ENCODE measurements around the gene NVL. TPM values are rescaled to one million over a fixed set of nuclear protein-coding genes. Genes with fewer than 3 reads are reported as not detected.
A peak's percentile ranks its signal among the peaks of the same experiment; 100 is the strongest.

The NVL gene
- total RNA-seq (10 to 100 TPM; 23.9 to 48.6 (median 44.7) TPM), polyA plus RNA-seq (10 to 100 TPM; 16.1 to 17.7 TPM), total RNA-seq (48.5 reads per million, percentile 70 among the genes with 10 or more reads in this experiment)

GRCh38 chr1:224329842-224330753, at the start of gene NVL:
TSS of gene NVL (minus strand) at chr1:224330172. CDS start at chr1:224330127, 45 bp downstream.
- peaks cover 29 to 63% (median 47%) of the 10 kb centered on the region in 7 donors for H3K4me1 Mint-ChIP-seq
- intact Hi-C loops (cut with micrococcal nuclease): loop anchor here (1.0 to 5.0 kb wide), 13 partner anchors 26 to 1618 kb away; partner anchors contain the start of genes CAPN2 (in 2 of the 2), CNIH4 (in 2 of the 2), DEGS1 (in 2 of the 2) and FBXO28 (in 2 of the 2)
- Histone ChIP-seq H3K9me3 (ENCODE audit: control insufficient read depth in 2 of 3, low read length in 3 of 3) (no peaks in the 10 kb centered on the region), H3K4me3 (ENCODE audit: low read length) (peak within 1 kb of the TSS; percentile 96), H3K27ac (ENCODE audit: low read depth, low read length) (peak within 1 kb of the TSS; percentile 90), H3K4me1 (ENCODE audit: control insufficient read depth in 2 of 2, insufficient read depth in 2 of 2, low read length in 2 of 2) (peaks cover 3 to 6% of the 10 kb centered on the region in 2 donors), H3K36me3 (ENCODE audit: control insufficient read depth in 2 of 3, insufficient read depth in 3 of 3, low read length in 3 of 3) (peaks cover 0 to 5% (median 0%) of the 10 kb centered on the region in 3 experiments), H3K27me3 (ENCODE audit: control insufficient read depth in 2 of 2, insufficient read depth in 2 of 2, low read length in 2 of 2) (no peaks in the 10 kb centered on the region)
- DNase-seq (peak; percentile 71 to 84 (median 79)), ATAC-seq (peak; percentile 91)
- no peaks in the 10 kb centered on the region for H3K27me3 Mint-ChIP-seq
- CTCF ChIA-PET: interaction anchor here (0.6 to 2.1 kb wide), 3 partner anchors 84 to 214 kb away, joined by 3 to 10 read pairs (median 4); no protein-coding TSS in a partner anchor
- peak within 1 kb of the TSS; percentile 91 to 100 (median 97) for H3K4me3 Mint-ChIP-seq
- peaks cover 0 to 7% (median 3%) of the 10 kb centered on the region in 5 donors for H3K36me3 Mint-ChIP-seq
- no peaks in the 10 kb centered on the region for H3K9me3 Mint-ChIP-seq
- POLR2A ChIA-PET: interaction anchor here (0.6 to 2.1 kb wide), 11 partner anchors 12 to 1617 kb away, joined by 3 to 11 read pairs (median 4); partner anchors contain the start of genes CNIH4 and FBXO28
- H3K27ac Mint-ChIP-seq: peak within 1 kb of the TSS; percentile 97 to 100 (median 99)

DNA sequence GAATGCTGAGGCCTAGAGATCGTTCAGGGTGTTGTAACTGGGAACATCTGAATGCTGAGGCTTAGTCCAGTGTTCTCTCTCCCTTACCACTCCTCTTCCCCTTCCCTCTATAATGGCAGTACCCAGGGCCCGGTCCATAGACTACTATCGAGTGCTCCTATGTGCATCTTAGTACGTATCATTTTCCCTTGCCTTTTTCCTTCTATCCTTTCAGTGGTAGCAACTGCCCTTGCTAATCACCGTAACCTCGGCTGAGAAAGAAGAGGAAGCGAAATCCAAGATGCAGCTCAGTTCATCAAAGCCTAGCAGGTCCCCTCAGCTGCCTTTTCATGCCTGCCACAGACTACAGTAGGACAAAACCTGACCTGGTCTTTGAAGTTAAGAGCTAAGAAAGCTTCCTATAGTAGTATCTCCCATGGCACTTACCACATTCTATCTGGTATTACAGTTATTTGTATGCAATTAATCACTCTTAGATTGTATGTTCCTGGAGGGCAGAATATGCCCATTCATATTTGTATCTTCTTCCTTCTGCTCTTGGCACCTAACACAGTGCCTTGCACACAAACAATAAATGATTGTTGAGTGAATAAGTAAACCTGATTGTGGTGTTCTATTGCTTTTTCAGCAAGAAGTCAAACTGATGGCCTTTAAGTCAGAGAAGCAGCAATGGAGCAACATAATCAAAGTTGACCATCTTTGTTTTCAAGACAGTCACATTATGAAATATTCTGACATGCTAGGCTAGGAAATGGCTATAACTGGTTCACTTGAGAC, 49.1 kb upstream of the NVL start:
- peak overlapping the region; percentile 29 for H3K27ac ChIP-seq (ENCODE audit: low read depth, low read length)
- no peaks in the 10 kb centered on the region for H3K9me3 Mint-ChIP-seq
- H3K36me3 Mint-ChIP-seq: peaks cover 7 to 53% (median 18%) of the 10 kb centered on the region in 5 donors
- no peak for ATAC-seq
- peaks cover 82 to 84% of the 10 kb centered on the region in 2 donors for H3K4me1 ChIP-seq (ENCODE audit: control insufficient read depth in 2 of 2, insufficient read depth in 2 of 2, low read length in 2 of 2)
- H3K36me3 ChIP-seq (ENCODE audit: control insufficient read depth in 2 of 3, insufficient read depth in 3 of 3, low read length in 3 of 3): peaks cover 0 to 5% (median under 1%) of the 10 kb centered on the region in 3 experiments
- intact Hi-C loops (cut with micrococcal nuclease): loop anchor here in 1 of 2 donors (5.0 kb wide), 1 partner anchor 197 kb away; the partner anchor contains the start of gene DEGS1
- ChIA-PET CTCF (interaction anchor here (0.9 to 1.5 kb wide), 2 partner anchors 21 to 45 kb away, joined by 3 to 9 read pairs; no protein-coding TSS in a partner anchor), POLR2A (interaction anchor here (0.6 to 1.5 kb wide), 5 partner anchors 11 to 55 kb away, joined by 4 to 5 read pairs (median 4); partner anchors contain the start of gene CNIH4)
- H3K4me1 Mint-ChIP-seq: peaks cover 77 to 96% (median 91%) of the 10 kb centered on the region in 7 donors
- DNase-seq: no peak
- no peaks in the 10 kb centered on the region for H3K27me3 Mint-ChIP-seq
- H3K4me3 Mint-ChIP-seq: peak overlapping the region; percentile 60 to 91 (median 79)
- no peaks in the 10 kb centered on the region for H3K9me3 ChIP-seq (ENCODE audit: control insufficient read depth in 2 of 3, low read length in 3 of 3)
- H3K4me3 ChIP-seq (ENCODE audit: low read length): no peak overlapping the region
- peak overlapping the region; percentile 56 to 90 (median 84) for H3K27ac Mint-ChIP-seq
- H3K27me3 ChIP-seq (ENCODE audit: control insufficient read depth in 2 of 2, insufficient read depth in 2 of 2, low read length in 2 of 2): no peaks in the 10 kb centered on the region

DNA sequence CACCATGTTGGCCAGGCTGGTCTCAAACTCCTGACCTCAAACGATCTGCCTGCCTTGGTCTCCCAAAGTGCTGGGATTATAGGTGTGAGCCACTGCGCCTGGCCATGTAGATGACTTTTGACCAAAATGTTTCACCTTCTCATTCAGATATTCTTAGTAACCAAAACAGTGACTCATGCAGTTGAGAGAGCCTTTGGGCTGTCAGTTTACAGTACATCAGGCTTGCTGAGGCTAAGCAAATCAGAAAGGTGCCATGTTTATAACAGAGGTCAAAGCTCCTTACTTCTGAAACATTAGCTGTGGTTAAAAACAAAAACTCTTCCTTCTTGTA, 47.7 kb upstream of the NVL start:
- ATAC-seq: peak; percentile 46
- ChIA-PET POLR2A (interaction anchor here (0.6 to 1.6 kb wide), 10 partner anchors 8 to 1747 kb away, joined by 3 to 5 read pairs (median 4); no protein-coding TSS in a partner anchor), CTCF (interaction anchor here (0.6 to 0.9 kb wide), 3 partner anchors 12 to 216 kb away, joined by 3 to 4 read pairs (median 3); no protein-coding TSS in a partner anchor)
- H3K9me3 Mint-ChIP-seq: no peaks in the 10 kb centered on the region
- H3K27me3 Mint-ChIP-seq: no peaks in the 10 kb centered on the region
- H3K27me3 ChIP-seq (ENCODE audit: control insufficient read depth in 2 of 2, insufficient read depth in 2 of 2, low read length in 2 of 2): no peaks in the 10 kb centered on the region
- DNase-seq: no peak
- H3K27ac Mint-ChIP-seq: peak overlapping the region; percentile 53 to 93 (median 81)
- intact Hi-C loops (cut with micrococcal nuclease): loop anchor here (1.0 to 5.0 kb wide), 4 partner anchors 10 to 195 kb away; partner anchors contain the start of genes CNIH4 (in 1 of the 2) and DEGS1 (in 1 of the 2)
- H3K9me3 ChIP-seq (ENCODE audit: control insufficient read depth in 2 of 3, low read length in 3 of 3): no peaks in the 10 kb centered on the region
- H3K27ac ChIP-seq (ENCODE audit: low read depth, low read length): no peak overlapping the region
- peaks cover 4 to 11% (median 7%) of the 10 kb centered on the region in 3 experiments for H3K36me3 ChIP-seq (ENCODE audit: control insufficient read depth in 2 of 3, insufficient read depth in 3 of 3, low read length in 3 of 3)
- peaks cover 74 to 76% of the 10 kb centered on the region in 2 donors for H3K4me1 ChIP-seq (ENCODE audit: control insufficient read depth in 2 of 2, insufficient read depth in 2 of 2, low read length in 2 of 2)
- H3K36me3 Mint-ChIP-seq: peaks cover 9 to 61% (median 24%) of the 10 kb centered on the region in 5 donors
- H3K4me1 Mint-ChIP-seq: peaks cover 74 to 97% (median 92%) of the 10 kb centered on the region in 7 donors
- peak overlapping the region; percentile 34 to 82 (median 64) for H3K4me3 Mint-ChIP-seq
- no peak overlapping the region for H3K4me3 ChIP-seq (ENCODE audit: low read length)

- Mint-ChIP-seq H3K4me3 (peak overlapping the region in 8 of 10 donors; percentile 16 to 65 (median 40)), H3K27ac (peak overlapping the region; percentile 14 to 90 (median 74)), H3K9me3 (no peaks in the 10 kb centered on the region), H3K36me3 (peaks cover 14 to 61% (median 41%) of the 10 kb centered on the region in 5 donors), H3K4me1 (peaks cover 58 to 88% (median 76%) of the 10 kb centered on the region in 7 donors), H3K27me3 (no peaks in the 10 kb centered on the region)
- H3K36me3 ChIP-seq (ENCODE audit: control insufficient read depth in 2 of 3, insufficient read depth in 3 of 3, low read length in 3 of 3): peaks cover 12 to 33% (median 15%) of the 10 kb centered on the region in 3 experiments
- peak overlapping the region; percentile 8 for H3K27ac ChIP-seq (ENCODE audit: low read depth, low read length)
- DNase-seq: no peak
- CTCF ChIA-PET: interaction anchor here (0.5 to 1.8 kb wide), 3 partner anchors 11 to 17 kb away, joined by 3 to 6 read pairs (median 3); no protein-coding TSS in a partner anchor
- POLR2A ChIA-PET: interaction anchor here (0.6 to 1.5 kb wide), 3 partner anchors 8 to 19 kb away, joined by 3 to 11 read pairs (median 5); no protein-coding TSS in a partner anchor
- H3K9me3 ChIP-seq (ENCODE audit: control insufficient read depth in 2 of 3, low read length in 3 of 3): no peaks in the 10 kb centered on the region
- H3K4me1 ChIP-seq (ENCODE audit: control insufficient read depth in 2 of 2, insufficient read depth in 2 of 2, low read length in 2 of 2): peaks cover 53 to 54% of the 10 kb centered on the region in 2 donors
- no peak for ATAC-seq
- intact Hi-C loops (cut with micrococcal nuclease): loop anchor here in 1 of 2 donors (5.0 kb wide), 1 partner anchor 193 kb away; the partner anchor contains the start of gene DEGS1
- H3K27me3 ChIP-seq (ENCODE audit: control insufficient read depth in 2 of 2, insufficient read depth in 2 of 2, low read length in 2 of 2): no peaks in the 10 kb centered on the region
- H3K4me3 ChIP-seq (ENCODE audit: low read length): no peak overlapping the region
These were observed 45.1 kb upstream of the NVL start for GRCh38 chr1:224375059-224375458.

GRCh38 chr1:224373008-224373590, 43.1 kb upstream of the NVL start:
- DNase-seq (no peak), ATAC-seq (no peak)
- Mint-ChIP-seq H3K4me1 (peaks cover 47 to 74% (median 67%) of the 10 kb centered on the region in 7 donors), H3K4me3 (no peak overlapping the region), H3K27me3 (no peaks in the 10 kb centered on the region), H3K9me3 (no peaks in the 10 kb centered on the region), H3K27ac (peak overlapping the region in 7 of 9 donors; percentile 31 to 89 (median 63)), H3K36me3 (peaks cover 14 to 64% (median 49%) of the 10 kb centered on the region in 5 donors)
- ChIA-PET CTCF (no interaction called here), POLR2A (interaction anchor here (1.3 kb wide), 1 partner anchor 13 kb away, joined by 6 read pairs; no protein-coding TSS in a partner anchor)
- no peak overlapping the region for H3K27ac ChIP-seq (ENCODE audit: low read depth, low read length)
- H3K27me3 ChIP-seq (ENCODE audit: control insufficient read depth in 2 of 2, insufficient read depth in 2 of 2, low read length in 2 of 2): no peaks in the 10 kb centered on the region
- H3K36me3 ChIP-seq (ENCODE audit: control insufficient read depth in 2 of 3, insufficient read depth in 3 of 3, low read length in 3 of 3): peaks cover 17 to 43% (median 21%) of the 10 kb centered on the region in 3 experiments
- H3K4me3 ChIP-seq (ENCODE audit: low read length): no peak overlapping the region
- H3K9me3 ChIP-seq (ENCODE audit: control insufficient read depth in 2 of 3, low read length in 3 of 3): no peaks in the 10 kb centered on the region
- intact Hi-C loops (cut with micrococcal nuclease): no loop called here
- peaks cover 36 to 38% of the 10 kb centered on the region in 2 donors for H3K4me1 ChIP-seq (ENCODE audit: control insufficient read depth in 2 of 2, insufficient read depth in 2 of 2, low read length in 2 of 2)
